ENCODE measurements around the gene SEMA4A. TPM values are rescaled to one million over a fixed set of nuclear protein-coding genes. Genes with fewer than 3 reads are reported as not detected.

Gene SEMA4A
- total and polyA plus RNA-seq, 12 donors = 0.98 to 6.8 (median 1.8) TPM

DNA sequence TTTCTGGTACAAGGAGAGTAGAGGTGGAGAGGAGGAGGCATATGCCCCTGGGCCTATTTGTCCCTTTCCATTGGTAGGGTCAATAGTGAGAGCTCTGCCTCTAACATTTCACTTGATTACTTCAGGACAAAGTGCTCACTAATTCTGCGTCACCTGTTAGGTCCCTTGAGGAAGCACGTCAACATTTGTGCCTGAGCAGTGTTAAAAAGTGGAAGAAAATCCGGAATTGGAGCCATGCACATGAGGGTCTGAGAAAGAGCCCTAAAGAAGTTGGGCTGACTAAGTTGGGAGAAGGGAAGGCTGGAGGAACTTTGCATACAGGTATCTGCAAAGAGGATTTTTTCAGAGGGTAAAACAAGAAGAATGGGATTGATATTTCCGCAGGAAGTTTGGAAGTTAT lies 42.5 kb downstream of the SEMA4A start:
- H3K27ac ChIP-seq = peak overlapping the region in 5 of 10 donors; percentile 17 to 49 (median 31)
- peaks cover 0 to 49% (median 40%) of the 10 kb centered on the region in 9 donors for H3K4me1 ChIP-seq
- no peak for ATAC-seq
- WGBS, 2 donors = 68 to 71% methylated on average over 4 of the region's 4 CpGs
- no peaks in the 10 kb centered on the region for H3K27me3 ChIP-seq
- DNase-seq = no peak
- TF ChIP-seq, protein P1, sequence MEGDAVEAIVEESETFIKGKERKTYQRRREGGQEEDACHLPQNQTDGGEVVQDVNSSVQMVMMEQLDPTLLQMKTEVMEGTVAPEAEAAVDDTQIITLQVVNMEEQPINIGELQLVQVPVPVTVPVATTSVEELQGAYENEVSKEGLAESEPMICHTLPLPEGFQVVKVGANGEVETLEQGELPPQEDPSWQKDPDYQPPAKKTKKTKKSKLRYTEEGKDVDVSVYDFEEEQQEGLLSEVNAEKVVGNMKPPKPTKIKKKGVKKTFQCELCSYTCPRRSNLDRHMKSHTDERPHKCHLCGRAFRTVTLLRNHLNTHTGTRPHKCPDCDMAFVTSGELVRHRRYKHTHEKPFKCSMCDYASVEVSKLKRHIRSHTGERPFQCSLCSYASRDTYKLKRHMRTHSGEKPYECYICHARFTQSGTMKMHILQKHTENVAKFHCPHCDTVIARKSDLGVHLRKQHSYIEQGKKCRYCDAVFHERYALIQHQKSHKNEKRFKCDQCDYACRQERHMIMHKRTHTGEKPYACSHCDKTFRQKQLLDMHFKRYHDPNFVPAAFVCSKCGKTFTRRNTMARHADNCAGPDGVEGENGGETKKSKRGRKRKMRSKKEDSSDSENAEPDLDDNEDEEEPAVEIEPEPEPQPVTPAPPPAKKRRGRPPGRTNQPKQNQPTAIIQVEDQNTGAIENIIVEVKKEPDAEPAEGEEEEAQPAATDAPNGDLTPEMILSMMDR (IDR thresholded peaks at IDR 0.05) = no peak
- H3K4me3 ChIP-seq = no peak overlapping the region
- no peaks in the 10 kb centered on the region for H3K9me3 ChIP-seq
- intact Hi-C loops (cut with DNase I) = loop anchor here in 1 of 10 donors (5.0 kb wide), 1 partner anchor 39 kb away; no protein-coding TSS in a partner anchor
- peaks cover 0 to 41% (median 10%) of the 10 kb centered on the region in 9 donors for H3K36me3 ChIP-seq

DNA sequence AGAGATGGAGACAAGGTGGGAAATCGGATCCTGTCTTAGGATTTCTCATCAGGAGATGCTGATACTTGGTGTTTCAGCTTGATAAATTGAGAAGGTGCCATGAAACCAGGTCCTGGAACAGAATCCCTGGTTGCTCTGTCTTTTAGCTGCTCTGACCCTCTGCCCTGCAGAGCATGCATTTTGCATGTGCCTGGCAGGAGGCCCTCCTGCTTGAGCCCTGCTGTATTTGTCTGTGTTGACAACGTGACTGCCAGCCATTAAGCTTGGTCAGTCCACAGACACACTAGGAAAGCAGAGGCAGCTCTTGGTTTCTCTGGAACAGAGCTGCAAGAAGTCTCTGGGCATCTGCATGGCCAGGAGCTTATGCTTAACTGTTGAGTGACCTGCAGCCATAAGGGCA lies 43.1 kb downstream of the SEMA4A start:
- ATAC-seq = no peak
- peaks cover 0 to 45% (median 14%) of the 10 kb centered on the region in 9 donors for H3K36me3 ChIP-seq
- no peak overlapping the region for H3K4me3 ChIP-seq
- WGBS, 2 donors = 53 to 56% methylated on average over 2 of the region's 2 CpGs
- DNase-seq = no peak
- no peaks in the 10 kb centered on the region for H3K27me3 ChIP-seq
- peaks cover 0 to 53% (median 45%) of the 10 kb centered on the region in 9 donors for H3K4me1 ChIP-seq
- H3K9me3 ChIP-seq = no peaks in the 10 kb centered on the region
- intact Hi-C loops (cut with DNase I) = loop anchor here in 1 of 10 donors (5.0 kb wide), 1 partner anchor 39 kb away; no protein-coding TSS in a partner anchor
- TF ChIP-seq, protein P1 (IDR thresholded peaks at IDR 0.05) = no peak
- H3K27ac ChIP-seq = peak overlapping the region in 7 of 10 donors; percentile 2 to 57 (median 31)

GRCh38 chr1:156198831-156199349 lies 45.5 kb downstream of the SEMA4A start:
- no peaks in the 10 kb centered on the region for H3K9me3 ChIP-seq
- WGBS, 2 donors = 74 to 78% methylated on average over 5 of the region's 5 CpGs
- no peaks in the 10 kb centered on the region for H3K27me3 ChIP-seq
- ATAC-seq (no peak), DNase-seq (no peak)
- peaks cover 0 to 70% (median 56%) of the 10 kb centered on the region in 9 donors for H3K4me1 ChIP-seq
- H3K4me3 ChIP-seq = no peak overlapping the region
- H3K27ac ChIP-seq = peak overlapping the region in 1 of 10 donors; percentile 12
- intact Hi-C loops (cut with DNase I) = loop anchor here in 1 of 10 donors (5.0 kb wide), 1 partner anchor 42 kb away; no protein-coding TSS in a partner anchor
- H3K36me3 ChIP-seq = peaks cover 0 to 64% (median 14%) of the 10 kb centered on the region in 9 donors
- TF ChIP-seq, protein P1 (IDR thresholded peaks at IDR 0.05) = no peak

DNA sequence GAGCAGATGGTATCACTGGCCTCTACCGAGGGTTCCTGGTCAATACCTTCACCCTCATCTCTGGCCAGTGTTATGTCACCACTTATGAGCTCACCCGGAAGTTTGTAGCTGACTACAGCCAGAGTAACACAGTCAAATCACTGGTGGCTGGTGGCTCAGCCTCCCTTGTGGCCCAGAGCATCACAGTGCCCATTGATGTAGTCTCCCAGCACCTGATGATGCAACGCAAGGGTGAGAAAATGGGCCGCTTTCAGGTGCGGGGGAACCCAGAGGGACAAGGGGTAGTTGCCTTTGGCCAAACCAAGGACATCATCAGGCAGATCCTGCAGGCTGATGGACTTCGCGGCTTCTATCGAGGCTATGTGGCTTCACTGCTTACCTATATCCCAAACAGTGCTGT lies 46.7 kb downstream of the SEMA4A start:
- peaks cover 0 to 76% (median 14%) of the 10 kb centered on the region in 9 donors for H3K36me3 ChIP-seq

More for the DNA sequence above, 46.7 kb downstream of the SEMA4A start:
- H3K4me1 ChIP-seq = peaks cover 0 to 70% (median 56%) of the 10 kb centered on the region in 9 donors
- ATAC-seq = no peak
- DNase-seq = no peak
- no peak overlapping the region for H3K4me3 ChIP-seq
- H3K27me3 ChIP-seq = no peaks in the 10 kb centered on the region
- H3K9me3 ChIP-seq = no peaks in the 10 kb centered on the region
- WGBS, 2 donors = 91 to 97% methylated on average over 8 of the region's 8 CpGs
- TF ChIP-seq, protein P1 (IDR thresholded peaks at IDR 0.05) = no peak
- intact Hi-C loops (cut with DNase I) = no loop called here
- no peak overlapping the region for H3K27ac ChIP-seq

All from heart right ventricle (tissue), 16 donors.